Neural crest cell (in vitro differentiated cells): ENCODE data around the gene FOXD2. TPM values are rescaled to one million over a fixed set of nuclear protein-coding genes. Genes with fewer than 3 reads are reported as not detected.

Source experiments
- DNase-seq: peaks from one replicate; pipeline ENCODE4 v3.0.0; 2021; ENCODE audit warnings: low read depth, mixed read lengths, low spot score
- H3K27ac Mint-ChIP-seq: one replicate; pipeline ENCODE4 v1.8.0; 2021; ENCODE audit warnings: mild to moderate bottlenecking, mixed read lengths; ENCODE audit not compliant: unreplicated experiment
- H3K27me3 Mint-ChIP-seq: 2 replicates; pipeline ENCODE4 v1.8.0; 2021; ENCODE audit warnings: low read depth, mild to moderate bottlenecking, mixed read lengths
- H3K36me3 Mint-ChIP-seq: 2 replicates; pipeline ENCODE4 v1.8.0; 2021; ENCODE audit warnings: low read depth, mild to moderate bottlenecking, mixed read lengths
- H3K4me1 Mint-ChIP-seq: 2 replicates; pipeline ENCODE4 v1.8.0; 2021; ENCODE audit warnings: mixed read lengths
- H3K4me3 Mint-ChIP-seq: one replicate; pipeline ENCODE4 v1.8.0; 2021; ENCODE audit warnings: mild to moderate bottlenecking, mixed read lengths
- H3K9me3 Mint-ChIP-seq: 2 replicates; pipeline ENCODE4 v1.8.0; 2021; ENCODE audit warnings: mixed read lengths
- long read RNA-seq: library from polyadenylated mRNA; unstranded; transcript quantifications from one replicate; pipeline ENCODE4 v2.0.0, GENCODE V29; 2020
- total RNA-seq: library from RNA; stranded (reverse); gene quantifications from 2 replicates; pipeline ENCODE4 v1.2.1, GENCODE V29; 2021
- TF ChIP-seq, protein P1 (sequence below): fragments of 200-600 bp; sonication (generic); conservative IDR thresholded peaks from 2 replicates; pipeline ENCODE4 v1.5.0; 2021; ENCODE audit warnings: antibody characterized with exemption, mild to moderate bottlenecking

Gene FOXD2
- total RNA-seq = 17.3 and 19.4 TPM in 2 replicates
- long read RNA-seq = 0 reads

DNA sequence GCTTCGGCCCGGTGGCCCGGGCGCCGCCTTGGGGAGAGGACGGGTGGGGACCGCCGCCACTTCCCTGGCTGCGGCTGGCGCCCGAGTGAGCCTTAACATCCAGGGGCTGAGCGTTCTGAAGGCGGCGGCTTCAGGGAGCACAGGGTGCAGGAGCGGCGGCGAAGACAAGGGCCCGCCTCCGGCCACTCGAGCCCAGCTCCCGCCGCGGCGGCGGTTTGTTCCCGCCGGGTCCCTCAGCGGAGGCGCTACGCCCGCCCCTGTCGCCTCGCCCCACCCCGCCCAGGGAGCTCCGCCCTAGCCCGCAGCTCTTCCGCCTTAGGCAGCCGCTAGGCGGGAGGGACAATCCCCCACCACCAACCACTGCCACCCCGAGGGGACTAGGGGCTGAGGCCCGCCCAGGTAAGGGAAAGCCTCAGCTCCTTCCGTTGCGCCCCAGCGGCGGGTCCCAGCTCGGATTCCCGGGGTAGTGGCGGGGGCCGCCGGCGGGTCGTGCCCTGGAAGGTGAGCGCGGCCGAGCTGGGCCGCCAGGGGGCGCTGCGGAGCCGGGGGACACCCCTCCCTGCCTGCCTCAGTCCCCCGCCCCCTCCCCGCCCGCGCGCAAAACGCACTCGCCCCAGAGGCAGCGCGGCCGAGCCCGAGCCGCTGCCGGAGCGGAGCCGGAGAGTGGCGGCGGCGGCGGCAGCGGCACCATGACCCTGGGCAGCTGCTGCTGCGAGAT is at the start of gene FOXD2:
FOXD2 (plus strand) TSS at position 598 of the 718 bp plus-strand sequence; CDS start at position 690, 92 bp downstream.
- Mint-ChIP-seq H3K36me3 (peaks cover 5% of the 10 kb centered on the region), H3K4me3 (peak within 1 kb of the TSS; percentile 98), H3K27me3 (peaks cover 48% of the 10 kb centered on the region), H3K27ac (peak within 1 kb of the TSS; percentile 57), H3K4me1 (peaks cover 38% of the 10 kb centered on the region), H3K9me3 (no peaks in the 10 kb centered on the region)
- TF ChIP-seq, protein P1, sequence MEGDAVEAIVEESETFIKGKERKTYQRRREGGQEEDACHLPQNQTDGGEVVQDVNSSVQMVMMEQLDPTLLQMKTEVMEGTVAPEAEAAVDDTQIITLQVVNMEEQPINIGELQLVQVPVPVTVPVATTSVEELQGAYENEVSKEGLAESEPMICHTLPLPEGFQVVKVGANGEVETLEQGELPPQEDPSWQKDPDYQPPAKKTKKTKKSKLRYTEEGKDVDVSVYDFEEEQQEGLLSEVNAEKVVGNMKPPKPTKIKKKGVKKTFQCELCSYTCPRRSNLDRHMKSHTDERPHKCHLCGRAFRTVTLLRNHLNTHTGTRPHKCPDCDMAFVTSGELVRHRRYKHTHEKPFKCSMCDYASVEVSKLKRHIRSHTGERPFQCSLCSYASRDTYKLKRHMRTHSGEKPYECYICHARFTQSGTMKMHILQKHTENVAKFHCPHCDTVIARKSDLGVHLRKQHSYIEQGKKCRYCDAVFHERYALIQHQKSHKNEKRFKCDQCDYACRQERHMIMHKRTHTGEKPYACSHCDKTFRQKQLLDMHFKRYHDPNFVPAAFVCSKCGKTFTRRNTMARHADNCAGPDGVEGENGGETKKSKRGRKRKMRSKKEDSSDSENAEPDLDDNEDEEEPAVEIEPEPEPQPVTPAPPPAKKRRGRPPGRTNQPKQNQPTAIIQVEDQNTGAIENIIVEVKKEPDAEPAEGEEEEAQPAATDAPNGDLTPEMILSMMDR = peak; percentile 99
- DNase-seq = peak; percentile 95

DNA sequence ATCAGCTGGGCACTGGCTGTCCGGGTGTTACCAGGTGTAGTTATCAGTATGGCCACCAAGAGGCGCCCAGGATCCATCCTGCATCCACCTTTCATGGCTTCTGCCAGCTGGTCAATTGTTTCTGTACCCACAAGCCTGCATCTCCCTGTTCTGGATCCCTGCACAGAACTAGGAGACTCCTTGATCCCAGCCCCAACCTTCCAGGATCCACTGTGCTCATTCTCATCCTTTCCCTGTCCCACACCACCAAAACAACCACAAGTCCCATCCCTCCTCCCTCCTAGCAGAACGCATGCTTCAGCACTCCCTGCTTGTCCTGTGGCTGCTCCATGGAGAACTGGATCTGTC is 49.0 kb upstream of the FOXD2 start:
- Mint-ChIP-seq H3K27ac (no peak overlapping the region), H3K4me3 (peak overlapping the region; percentile 72), H3K36me3 (no peaks in the 10 kb centered on the region), H3K27me3 (peaks cover 23% of the 10 kb centered on the region), H3K4me1 (peaks cover 5% of the 10 kb centered on the region), H3K9me3 (no peaks in the 10 kb centered on the region)
- peak; percentile 73 for DNase-seq
- TF ChIP-seq, protein P1 = peak; percentile 86

DNA sequence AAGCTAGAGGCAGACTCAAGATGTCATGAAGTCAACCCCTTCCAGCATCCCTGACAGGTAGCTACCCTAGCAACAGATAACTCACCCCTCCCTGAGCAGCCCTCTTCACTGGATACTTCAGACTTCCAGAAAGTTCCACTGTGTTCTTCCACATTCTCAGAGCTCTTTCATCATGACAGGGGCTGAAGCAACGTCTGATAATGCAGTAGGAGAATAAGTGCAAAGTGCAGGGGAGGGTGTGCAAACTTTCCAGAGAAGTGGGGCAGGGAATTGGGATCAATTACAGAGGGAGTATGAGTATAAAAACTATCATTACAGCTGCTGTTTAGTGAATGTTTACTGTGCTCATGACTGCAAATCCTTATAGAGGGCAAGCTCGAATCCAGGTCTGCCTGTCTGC is 48.1 kb upstream of the FOXD2 start:
- H3K27ac Mint-ChIP-seq = no peak overlapping the region
- TF ChIP-seq, protein P1 = no peak
- DNase-seq = no peak
- no peak overlapping the region for H3K4me3 Mint-ChIP-seq
- H3K9me3 Mint-ChIP-seq = no peaks in the 10 kb centered on the region
- H3K36me3 Mint-ChIP-seq = no peaks in the 10 kb centered on the region
- H3K27me3 Mint-ChIP-seq = peaks cover 25% of the 10 kb centered on the region
- H3K4me1 Mint-ChIP-seq = peaks cover 5% of the 10 kb centered on the region

DNA sequence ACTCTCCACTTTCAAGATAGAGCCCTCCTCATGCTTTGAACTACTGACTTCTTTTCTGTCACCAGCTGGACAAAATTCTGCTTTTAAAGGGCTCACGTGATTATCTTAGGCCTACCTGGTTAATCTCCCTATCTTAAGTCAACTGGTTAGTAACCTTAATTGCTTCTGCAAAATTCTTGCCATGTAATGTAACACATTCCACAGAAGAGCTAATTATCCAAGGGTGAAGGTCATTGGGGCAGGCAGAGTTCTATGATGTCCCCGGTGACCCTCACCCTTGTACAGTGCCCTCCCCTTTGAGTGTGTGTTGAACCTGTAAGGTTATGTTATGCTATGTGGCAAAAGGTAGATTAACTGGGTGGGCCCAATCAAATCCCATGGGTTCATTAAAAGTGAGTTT is 47.0 kb upstream of the FOXD2 start:
- no peak overlapping the region for H3K27ac Mint-ChIP-seq
- peaks cover 25% of the 10 kb centered on the region for H3K27me3 Mint-ChIP-seq
- H3K4me3 Mint-ChIP-seq = no peak overlapping the region
- no peaks in the 10 kb centered on the region for H3K36me3 Mint-ChIP-seq
- TF ChIP-seq, protein P1 = no peak
- no peaks in the 10 kb centered on the region for H3K9me3 Mint-ChIP-seq
- no peak for DNase-seq
- H3K4me1 Mint-ChIP-seq = peaks cover 12% of the 10 kb centered on the region

DNA sequence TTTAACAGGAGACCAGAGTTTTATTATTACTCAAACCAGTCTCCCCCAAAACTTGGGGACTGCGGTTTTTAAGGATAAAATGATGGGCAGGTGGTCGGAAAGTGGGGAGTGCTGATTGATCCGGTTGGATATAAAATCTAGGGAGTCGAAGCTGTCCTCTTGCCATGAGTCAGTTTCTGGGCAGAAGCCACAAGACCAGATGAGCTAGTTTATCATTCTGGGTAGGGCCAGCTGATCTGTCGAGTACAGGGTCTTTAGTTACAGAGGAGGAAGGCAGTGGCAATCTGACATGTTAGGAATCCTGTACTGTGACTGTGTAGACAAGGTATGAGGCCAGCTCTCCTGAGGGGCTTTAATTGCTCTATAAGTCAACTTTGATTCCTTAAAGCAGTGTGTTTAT is 44.7 kb upstream of the FOXD2 start:
- Mint-ChIP-seq H3K4me3 (no peak overlapping the region), H3K36me3 (no peaks in the 10 kb centered on the region), H3K4me1 (peaks cover 12% of the 10 kb centered on the region), H3K27ac (no peak overlapping the region), H3K27me3 (peaks cover 21% of the 10 kb centered on the region), H3K9me3 (no peaks in the 10 kb centered on the region)
- DNase-seq = no peak
- TF ChIP-seq, protein P1 = no peak
